Measurements from ENCODE around the gene THPO.

GRCh38 chr3:184405075-184406030, 27.3 kb upstream of the THPO start:
- TF ChIP-seq POLR2A (IDR thresholded peaks at IDR 0.05; ENCODE audit: low read length), result no peak
- TF ChIP-seq GATA1 (IDR thresholded peaks at IDR 0.05; ENCODE audit: low read depth, low read length), result no peak

Measured in erythroblast (primary cell).